ENCODE measurements around the gene TRIM56.

TRIM56 gene

GRCh38 chr7:101138213-101138870, 53.1 kb downstream of the TRIM56 start:
- peak; percentile 83 for DNase-seq (ENCODE audit: low read depth, low spot score)
- peaks cover 2% of the 10 kb centered on the region for H3K4me1 ChIP-seq (ENCODE audit: insufficient read depth, insufficient read length)
- H3K36me3 ChIP-seq (ENCODE audit: insufficient read depth, insufficient read length, low read length), result peaks cover 38% of the 10 kb centered on the region
- TF ChIP-seq ZNF274 (IDR thresholded peaks at IDR 0.05; ENCODE audit: low read depth, low read length) (no peak), YY1 (IDR thresholded peaks at IDR 0.05; ENCODE audit: insufficient read depth, insufficient read length) (no peak), SUZ12 (IDR thresholded peaks at IDR 0.05; ENCODE audit: extremely low read depth, insufficient read depth, insufficient read length) (no peak)
- no peak overlapping the region for H3K9ac ChIP-seq (ENCODE audit: insufficient read length, low read depth)
- H3K27me3 ChIP-seq (ENCODE audit: insufficient read depth, insufficient read length), result no peaks in the 10 kb centered on the region
- no peak overlapping the region for H3K4me3 ChIP-seq (ENCODE audit: insufficient read length, low read depth)
- H3K9me3 ChIP-seq (ENCODE audit: insufficient read depth, low read length), result no peaks in the 10 kb centered on the region

DNA sequence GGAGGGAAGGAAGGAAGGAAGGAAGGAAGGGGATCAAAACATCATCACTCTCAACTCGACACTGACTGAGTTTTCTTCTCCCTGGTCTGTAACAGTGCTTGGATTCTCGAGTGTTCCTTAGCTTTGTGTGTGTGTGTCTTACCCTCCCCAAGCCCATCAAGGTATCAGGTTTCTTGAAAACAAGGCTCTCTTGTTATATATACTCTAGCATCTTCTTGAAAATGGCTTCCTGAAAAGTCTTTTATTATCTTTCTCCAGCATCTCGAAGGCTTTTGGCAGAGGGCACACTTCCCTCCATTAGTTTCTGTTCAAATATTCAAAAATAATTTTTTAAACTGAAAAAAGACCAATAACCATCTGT, 55.0 kb downstream of the TRIM56 start:
- H3K9ac ChIP-seq (ENCODE audit: insufficient read length, low read depth), result no peak overlapping the region
- no peaks in the 10 kb centered on the region for H3K9me3 ChIP-seq (ENCODE audit: insufficient read depth, low read length)
- DNase-seq (ENCODE audit: low read depth, low spot score), result no peak
- no peak overlapping the region for H3K4me3 ChIP-seq (ENCODE audit: insufficient read length, low read depth)
- peaks cover 23% of the 10 kb centered on the region for H3K36me3 ChIP-seq (ENCODE audit: insufficient read depth, insufficient read length, low read length)
- no peaks in the 10 kb centered on the region for H3K27me3 ChIP-seq (ENCODE audit: insufficient read depth, insufficient read length)
- no peak for TF ChIP-seq SUZ12 (IDR thresholded peaks at IDR 0.05; ENCODE audit: extremely low read depth, insufficient read depth, insufficient read length)
- no peak for TF ChIP-seq YY1 (IDR thresholded peaks at IDR 0.05; ENCODE audit: insufficient read depth, insufficient read length)
- TF ChIP-seq ZNF274 (IDR thresholded peaks at IDR 0.05; ENCODE audit: low read depth, low read length), result no peak
- H3K4me1 ChIP-seq (ENCODE audit: insufficient read depth, insufficient read length), result peaks cover under 1% of the 10 kb centered on the region

DNA sequence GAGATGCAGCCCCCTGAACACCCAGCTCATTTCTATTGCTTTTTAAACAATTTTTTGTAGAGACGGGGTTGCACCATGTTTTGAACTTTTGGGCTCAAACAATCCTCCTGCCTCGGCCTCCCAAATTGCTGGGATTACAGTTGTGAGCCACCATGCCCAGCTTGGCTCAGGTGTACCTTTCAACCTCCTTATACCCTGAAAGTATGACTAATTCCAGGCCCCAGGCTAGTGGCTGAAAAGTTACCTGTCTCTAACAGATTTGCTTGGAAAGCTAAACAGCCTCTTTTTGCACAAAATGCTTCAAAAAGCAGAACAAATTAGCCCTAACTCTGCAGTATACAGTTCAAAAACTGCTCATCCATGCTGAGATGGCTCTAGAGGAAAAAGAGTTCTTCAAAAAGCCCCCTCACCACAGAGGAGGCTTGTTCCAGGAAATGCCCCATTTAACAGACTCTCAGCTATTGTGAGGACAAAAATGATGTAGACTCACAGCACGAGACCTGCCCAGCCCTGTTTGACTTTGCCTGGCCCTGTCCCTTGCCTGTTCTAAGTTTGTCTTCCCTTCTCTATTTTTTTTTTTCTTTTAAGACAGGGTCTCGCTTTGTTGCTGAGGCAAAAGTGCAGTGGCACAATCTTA, 55.6 kb downstream of the TRIM56 start:
- TF ChIP-seq ZNF274 (IDR thresholded peaks at IDR 0.05; ENCODE audit: low read depth, low read length) (no peak), YY1 (IDR thresholded peaks at IDR 0.05; ENCODE audit: insufficient read depth, insufficient read length) (no peak), SUZ12 (IDR thresholded peaks at IDR 0.05; ENCODE audit: extremely low read depth, insufficient read depth, insufficient read length) (no peak)
- no peak for DNase-seq (ENCODE audit: low read depth, low spot score)
- no peaks in the 10 kb centered on the region for H3K9me3 ChIP-seq (ENCODE audit: insufficient read depth, low read length)
- H3K36me3 ChIP-seq (ENCODE audit: insufficient read depth, insufficient read length, low read length), result peaks cover 18% of the 10 kb centered on the region
- no peak overlapping the region for H3K4me3 ChIP-seq (ENCODE audit: insufficient read length, low read depth)
- no peaks in the 10 kb centered on the region for H3K27me3 ChIP-seq (ENCODE audit: insufficient read depth, insufficient read length)
- no peaks in the 10 kb centered on the region for H3K4me1 ChIP-seq (ENCODE audit: insufficient read depth, insufficient read length)
- H3K9ac ChIP-seq (ENCODE audit: insufficient read length, low read depth), result no peak overlapping the region

Data from NT2/D1 (cell line).